DND-41 (cell line): ENCODE measurements around the gene BAIAP2L2.

ENCODE experiments used
- CTCF ChIP-seq: IDR thresholded peaks from 2 replicates; pipeline ENCODE4 v1.5.1; 2012; ENCODE audit warnings: borderline replicate concordance, low read length, moderate library complexity, mild to moderate bottlenecking; ENCODE audit not compliant: poor library complexity, severe bottlenecking; ENCODE audit errors: extremely low read depth
- EZH2 ChIP-seq: IDR thresholded peaks from 3 replicates; pipeline ENCODE4 v1.6.1; 2012; ENCODE audit warnings: borderline replicate concordance, low read depth, mild to moderate bottlenecking, moderate library complexity, low read length, inconsistent platforms; ENCODE audit not compliant: severe bottlenecking

GRCh38 chr22:38035530-38035885 is 75.0 kb downstream of the BAIAP2L2 start:
- no peak for TF ChIP-seq CTCF
- TF ChIP-seq EZH2, result no peak
